22Rv1 (cell line): Measurements from ENCODE around the gene TMEM158.

Experiments used
- CTCF ChIP-seq: fragments of 450-650 bp; IDR thresholded peaks from 2 replicates; pipeline ENCODE4 v1.5.1; 2017; ENCODE audit warnings: mild to moderate bottlenecking
- ZFX ChIP-seq: fragments of 450-650 bp; IDR thresholded peaks from 2 replicates; pipeline ENCODE4 v1.6.1; 2017; ENCODE audit warnings: antibody characterized with exemption, borderline replicate concordance

GRCh38 chr3:45239254-45239653 lies 13.2 kb upstream of the TMEM158 start:
- TF ChIP-seq CTCF: no peak
- no peak for TF ChIP-seq ZFX
